Left lung (tissue), 10 donors: ENCODE data around the gene TRIM33. TPM values are rescaled to one million over a fixed set of nuclear protein-coding genes. Genes with fewer than 3 reads are reported as not detected.

Experiments used
- ATAC-seq: fragments of 200-7000 bp; cut with Tn5 transposase; one replicate; pipeline ENCODE4 v1.9.1; 2020; ENCODE audit warnings: moderate library complexity
- DNase-seq, 4 donors: peaks; one replicate each; pipeline ENCODE4 v3.0.0-alpha.2; 2013 to 2020
- H3K27ac ChIP-seq, 2 donors: fragments of 200-600 bp; sonication (generic) in 1 of 2; one replicate each; pipeline versions ENCODE4 v1.5.0 to v1.8.0; 2020 to 2021
- H3K27me3 ChIP-seq, 2 donors: fragments of 200-600 bp; sonication (generic) in 1 of 2; one replicate each; pipeline versions ENCODE4 v1.5.0 to v1.8.0; 2020 to 2021
- H3K36me3 ChIP-seq, 2 donors: fragments of 200-600 bp; sonication (generic) in 1 of 2; one replicate each; pipeline versions ENCODE4 v1.5.0 to v1.8.0; 2020 to 2021
- H3K4me1 ChIP-seq, 2 donors: fragments of 200-600 bp; one replicate each; pipeline ENCODE4 v1.8.0; 2021
- H3K4me3 ChIP-seq, 2 donors: fragments of 200-600 bp; sonication (generic) in 1 of 2; one replicate each; pipeline versions ENCODE4 v1.5.0 to v1.8.0; 2020 to 2021; ENCODE audit warnings: mild to moderate bottlenecking in 1 of 2
- H3K9me3 ChIP-seq, 2 donors: fragments of 200-600 bp; sonication (generic) in 1 of 2; one replicate each; pipeline versions ENCODE4 v1.5.0 to v1.8.0; 2020 to 2021
- intact Hi-C, 2 donors: fragments of 100-400 bp; cut with DNase I; formaldehyde crosslinking; loops; one replicate each; pipeline versions ENCODE4 v1.11.2 to v1.14.2; 2022
- polyA plus RNA-seq, 6 donors: library from polyadenylated mRNA; unstranded; fragments of 120-200 nt; gene quantifications; one replicate each; pipeline ENCODE4 v1.2.1, GENCODE V29; 2013; ENCODE audit not compliant: insufficient read length in 6 of 6
- total RNA-seq, 2 donors: library from RNA; stranded (reverse); fragmentation: NEBNext Ultra II Directional; extraction: Animal tissue kit (Norgen Biotek cat#: 25700); gene quantifications; one replicate each; pipeline ENCODE4 v1.2.1, GENCODE V29; 2021
- TF ChIP-seq, protein P1 (sequence below), 2 donors: fragments of 200-600 bp; sonication (generic) in 1 of 2; IDR thresholded peaks; one replicate each; pipeline versions ENCODE4 v1.5.0 to v1.8.0; 2021; ENCODE audit warnings: antibody characterized with exemption in 2 of 2
- donor health status: DM: no; HTN: yes; CAD: no.
- donor health status: DM: no; HTN: no; CAD: no.

TRIM33 gene
- total and polyA plus RNA-seq, 8 donors = 26.7 to 64.2 (median 53.0) TPM

GRCh38 chr1:114436799-114437198 lies 74.2 kb downstream of the TRIM33 start:
- TF ChIP-seq, protein P1, sequence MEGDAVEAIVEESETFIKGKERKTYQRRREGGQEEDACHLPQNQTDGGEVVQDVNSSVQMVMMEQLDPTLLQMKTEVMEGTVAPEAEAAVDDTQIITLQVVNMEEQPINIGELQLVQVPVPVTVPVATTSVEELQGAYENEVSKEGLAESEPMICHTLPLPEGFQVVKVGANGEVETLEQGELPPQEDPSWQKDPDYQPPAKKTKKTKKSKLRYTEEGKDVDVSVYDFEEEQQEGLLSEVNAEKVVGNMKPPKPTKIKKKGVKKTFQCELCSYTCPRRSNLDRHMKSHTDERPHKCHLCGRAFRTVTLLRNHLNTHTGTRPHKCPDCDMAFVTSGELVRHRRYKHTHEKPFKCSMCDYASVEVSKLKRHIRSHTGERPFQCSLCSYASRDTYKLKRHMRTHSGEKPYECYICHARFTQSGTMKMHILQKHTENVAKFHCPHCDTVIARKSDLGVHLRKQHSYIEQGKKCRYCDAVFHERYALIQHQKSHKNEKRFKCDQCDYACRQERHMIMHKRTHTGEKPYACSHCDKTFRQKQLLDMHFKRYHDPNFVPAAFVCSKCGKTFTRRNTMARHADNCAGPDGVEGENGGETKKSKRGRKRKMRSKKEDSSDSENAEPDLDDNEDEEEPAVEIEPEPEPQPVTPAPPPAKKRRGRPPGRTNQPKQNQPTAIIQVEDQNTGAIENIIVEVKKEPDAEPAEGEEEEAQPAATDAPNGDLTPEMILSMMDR (IDR thresholded peaks at IDR 0.05) = no peak
- Histone ChIP-seq H3K27me3 (no peaks in the 10 kb centered on the region), H3K27ac (no peak overlapping the region), H3K9me3 (no peaks in the 10 kb centered on the region), H3K36me3 (peaks cover 0 to 31% of the 10 kb centered on the region in 2 donors), H3K4me3 (no peak overlapping the region), H3K4me1 (no peaks in the 10 kb centered on the region)
- intact Hi-C loops = no loop called here
- no peak for DNase-seq
- ATAC-seq = no peak

- Histone ChIP-seq H3K27ac (no peak overlapping the region), H3K4me1 (no peaks in the 10 kb centered on the region), H3K9me3 (no peaks in the 10 kb centered on the region), H3K27me3 (no peaks in the 10 kb centered on the region), H3K36me3 (peaks cover 0 to 22% of the 10 kb centered on the region in 2 donors), H3K4me3 (no peak overlapping the region)
- intact Hi-C loops = no loop called here
- no peak for ATAC-seq
- no peak for DNase-seq
- TF ChIP-seq, protein P1 (IDR thresholded peaks at IDR 0.05) = no peak
Observed at GRCh38 chr1:114435088-114435715, 75.8 kb downstream of the TRIM33 start.

- DNase-seq (no peak), ATAC-seq (no peak)
- Histone ChIP-seq H3K27me3 (no peaks in the 10 kb centered on the region), H3K9me3 (no peaks in the 10 kb centered on the region), H3K4me1 (no peaks in the 10 kb centered on the region), H3K36me3 (peaks cover 0 to 39% of the 10 kb centered on the region in 2 donors), H3K4me3 (no peak overlapping the region), H3K27ac (no peak overlapping the region)
- intact Hi-C loops = no loop called here
- TF ChIP-seq, protein P1 (IDR thresholded peaks at IDR 0.05) = no peak
Observed at GRCh38 chr1:114431026-114431425, 80.0 kb downstream of the TRIM33 start.

DNA sequence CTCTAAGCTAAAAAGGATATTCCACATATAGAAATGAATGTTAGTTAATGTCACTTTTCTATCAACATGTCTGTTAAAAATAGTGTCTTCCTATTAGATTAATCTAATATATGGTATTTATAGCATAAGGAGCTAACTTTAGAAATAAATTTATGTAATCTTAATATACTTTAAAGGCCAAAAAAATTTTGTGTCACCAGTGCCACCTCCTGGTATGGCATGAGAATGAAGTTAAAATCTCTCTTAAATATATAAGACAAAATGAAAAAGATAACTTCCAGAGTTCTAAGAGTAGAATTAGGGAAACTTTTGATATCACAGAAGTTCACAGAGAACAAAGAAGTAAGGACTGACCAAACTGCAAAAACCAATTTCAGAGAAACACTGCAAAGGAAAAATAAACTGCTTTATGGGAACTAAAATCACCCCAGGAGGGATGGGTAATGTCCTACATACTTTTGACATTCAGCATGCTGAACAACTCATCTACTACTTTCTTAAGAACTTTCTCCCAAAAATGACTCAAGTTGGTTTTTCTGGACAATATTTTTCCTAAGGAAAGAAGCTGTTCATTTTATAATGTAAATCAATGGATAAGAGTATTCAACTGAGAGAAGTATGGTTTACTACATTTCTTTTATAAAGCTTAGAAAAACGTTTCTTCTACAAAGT lies 82.8 kb downstream of the TRIM33 start:
- Histone ChIP-seq H3K27ac (no peak overlapping the region), H3K27me3 (no peaks in the 10 kb centered on the region), H3K36me3 (peaks cover 0 to 64% of the 10 kb centered on the region in 2 donors), H3K4me1 (no peaks in the 10 kb centered on the region), H3K9me3 (no peaks in the 10 kb centered on the region), H3K4me3 (no peak overlapping the region)
- TF ChIP-seq, protein P1 (IDR thresholded peaks at IDR 0.05) = peak in 1 of 2 donors; percentile 16
- intact Hi-C loops = no loop called here
- DNase-seq (peak in 2 of 4 donors; percentile 10 to 28), ATAC-seq (peak; percentile 47)

DNA sequence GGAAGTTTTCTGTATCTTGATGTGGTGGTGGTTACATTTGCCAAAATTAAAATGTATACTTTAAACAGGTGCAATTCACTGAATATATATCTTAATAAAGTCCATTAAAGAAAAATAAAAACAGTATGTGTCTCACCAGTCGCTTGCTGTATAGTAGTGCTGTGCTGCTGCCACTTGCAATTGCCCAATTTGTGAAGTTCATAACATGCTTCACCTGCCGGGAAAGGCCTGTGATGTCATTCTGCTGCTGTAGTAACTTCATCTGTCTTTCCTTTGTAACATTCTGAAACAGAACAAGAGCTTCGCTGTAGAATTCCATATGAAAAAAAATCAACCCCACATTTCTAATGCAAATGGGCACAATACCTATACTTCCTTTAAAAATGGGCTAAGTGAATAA lies 83.4 kb downstream of the TRIM33 start:
- intact Hi-C loops = no loop called here
- H3K4me3 ChIP-seq = no peak overlapping the region
- H3K36me3 ChIP-seq = peaks cover 0 to 64% of the 10 kb centered on the region in 2 donors
- no peaks in the 10 kb centered on the region for H3K27me3 ChIP-seq
- H3K4me1 ChIP-seq = no peaks in the 10 kb centered on the region
- ATAC-seq (no peak), DNase-seq (no peak)
- TF ChIP-seq, protein P1 (IDR thresholded peaks at IDR 0.05) = no peak
- no peak overlapping the region for H3K27ac ChIP-seq
- no peaks in the 10 kb centered on the region for H3K9me3 ChIP-seq
